Hypothalamus (tissue), 51 donors: ENCODE measurements around the gene NANP.
"Not testable (repeated sequence)": the region's sequence is repeated elsewhere in the genome, so short reads cannot be mapped to it uniquely, and the experiment has no call there.

Source experiments
- DNase-seq, 51 donors: peaks; one replicate each; lab custom pipeline; 2025; lab: John Stamatoyannopoulos, UW

NANP gene

DNA sequence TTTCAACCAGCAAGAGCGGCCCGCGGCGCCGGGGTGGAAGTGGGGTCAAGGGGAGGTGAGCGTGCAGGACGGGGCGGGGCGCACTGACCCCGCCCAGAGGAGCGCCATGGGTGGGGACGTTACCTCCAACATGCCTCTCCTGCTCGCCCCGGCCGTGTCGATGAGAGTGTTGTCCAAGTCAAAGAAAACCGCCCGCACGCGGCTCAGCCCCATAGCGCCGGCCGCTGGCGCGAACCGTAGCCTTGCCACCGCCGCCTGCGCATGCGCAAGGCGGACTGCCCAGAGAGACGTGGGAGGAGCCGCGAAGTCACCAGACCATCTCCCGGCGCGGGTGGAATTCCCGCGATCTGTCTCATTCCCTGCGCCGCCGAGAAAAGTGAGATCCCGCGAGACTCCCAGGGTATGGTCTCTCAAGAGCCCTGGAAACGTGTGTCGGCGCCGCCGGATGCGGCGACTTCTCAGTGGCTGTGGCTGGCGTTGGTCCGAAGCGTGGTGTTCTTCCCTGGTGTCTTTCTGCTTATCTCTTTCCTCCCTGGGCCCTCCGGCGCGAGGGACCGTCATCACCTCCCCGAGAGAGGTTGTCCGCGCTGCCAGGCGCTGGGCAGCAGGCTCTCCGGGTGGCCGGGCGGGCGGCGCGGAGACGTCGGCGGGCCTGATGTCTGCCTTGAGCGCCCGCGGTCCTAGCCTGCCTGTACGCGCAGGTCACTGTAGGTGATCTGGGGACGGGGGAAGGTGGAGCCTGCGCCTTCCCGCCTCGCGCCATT lies at the start of gene NANP:
Gene NANP, minus strand, starts transcription at position 279 of the 764 bp plus-strand sequence. Its CDS starts 66 bp downstream, at position 213.
- DNase-seq = peak; percentile 59 to 95 (median 88)

DNA sequence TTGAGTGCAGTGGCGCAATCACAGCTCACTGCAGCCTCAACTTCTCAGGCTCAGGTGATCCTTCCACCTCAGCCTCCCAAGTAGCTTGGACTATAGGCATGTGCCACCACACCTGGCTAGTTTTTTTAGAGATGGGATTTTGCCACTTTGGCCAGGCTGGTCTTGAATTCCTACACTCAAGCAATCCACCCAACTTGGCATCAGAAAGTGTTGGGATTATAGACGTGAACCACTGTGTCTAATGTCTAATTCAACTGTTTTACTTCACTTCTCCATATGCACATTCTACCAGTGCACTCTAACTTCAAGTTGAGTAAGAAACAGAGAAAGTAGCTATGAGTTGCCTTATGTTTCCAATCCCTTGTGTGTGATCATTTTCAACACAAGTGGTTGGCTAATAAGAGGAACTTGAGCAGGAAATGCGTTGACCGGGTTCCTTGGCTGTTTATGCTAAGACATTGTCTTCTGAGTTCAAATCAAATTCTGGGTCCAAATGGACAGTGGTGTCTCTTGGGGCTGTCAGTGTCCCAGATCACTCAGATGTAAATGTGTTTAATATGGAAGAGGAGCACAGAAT lies 48.9 kb upstream of the NANP start:
- DNase-seq = no peak

DNA sequence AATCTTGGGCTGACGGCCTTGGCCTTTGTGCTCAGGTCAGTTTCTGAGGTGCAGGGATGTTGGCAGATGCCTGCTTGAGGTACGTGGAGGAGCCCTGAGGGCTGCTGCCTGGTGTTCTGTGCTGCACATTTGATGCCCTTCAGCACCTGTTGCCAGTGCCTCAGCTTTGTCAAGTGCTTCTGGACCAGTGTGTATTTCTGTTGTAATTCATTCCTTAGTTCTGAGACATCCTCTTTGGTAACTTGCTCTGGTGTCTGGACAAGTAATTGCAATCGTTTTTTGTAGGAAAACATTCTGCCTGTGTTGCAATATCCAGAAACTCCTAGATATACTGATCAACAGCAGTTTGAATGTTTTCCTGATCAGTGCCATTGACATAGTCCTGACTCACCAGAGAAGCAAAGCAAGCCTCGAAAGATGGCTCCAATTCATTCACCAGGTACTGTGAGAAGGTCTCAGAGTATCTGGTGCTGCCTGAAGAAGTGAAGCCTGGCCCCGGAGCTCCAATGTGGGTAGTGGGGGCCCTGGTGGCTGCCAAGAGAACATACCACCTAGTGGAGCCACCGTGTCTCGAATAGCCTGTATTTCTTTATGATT lies 46.1 kb upstream of the NANP start:
- no peak for DNase-seq

DNA sequence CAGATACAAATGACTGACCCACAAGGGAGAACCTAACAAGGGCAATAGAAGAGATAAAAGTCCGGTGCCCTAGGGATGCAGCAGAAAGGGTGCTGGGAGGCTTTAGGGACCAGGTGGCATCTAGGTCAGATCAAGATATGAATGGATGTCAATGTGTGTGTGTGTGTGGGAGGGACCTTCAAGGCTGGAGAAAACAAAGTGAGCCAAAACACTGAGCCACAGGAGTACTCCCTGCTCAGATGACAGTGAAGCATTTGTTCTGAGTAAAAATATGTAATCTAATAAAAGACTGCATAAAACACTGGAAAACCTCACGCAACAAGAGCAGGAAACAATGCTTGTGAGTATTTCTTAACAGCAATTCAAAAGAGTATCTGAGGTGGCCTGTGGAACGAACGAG lies 44.6 kb upstream of the NANP start:
- no peak for DNase-seq

DNA sequence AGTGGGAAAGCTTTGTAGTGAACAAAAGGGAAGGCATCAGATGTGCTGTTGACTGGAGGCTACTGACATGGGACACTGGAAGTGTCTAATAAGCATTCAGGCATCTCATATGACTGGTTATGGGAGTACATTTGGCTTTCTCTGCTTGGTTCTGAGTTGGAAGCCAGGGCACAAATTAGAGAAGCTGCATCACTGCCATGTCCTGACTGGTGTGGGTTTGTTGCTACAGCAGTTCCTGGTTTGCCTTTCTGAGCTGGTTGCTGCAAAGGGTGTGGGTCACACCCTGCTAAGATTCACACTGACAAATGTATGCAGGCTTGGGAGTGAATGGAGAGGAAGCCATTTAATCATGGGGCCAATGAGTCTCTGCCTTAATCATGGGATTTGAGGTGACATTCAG lies 36.2 kb upstream of the NANP start:
- DNase-seq = no peak

GRCh38 chr20:25654487-25654886 lies 30.7 kb upstream of the NANP start:
- DNase-seq = no peak

DNA sequence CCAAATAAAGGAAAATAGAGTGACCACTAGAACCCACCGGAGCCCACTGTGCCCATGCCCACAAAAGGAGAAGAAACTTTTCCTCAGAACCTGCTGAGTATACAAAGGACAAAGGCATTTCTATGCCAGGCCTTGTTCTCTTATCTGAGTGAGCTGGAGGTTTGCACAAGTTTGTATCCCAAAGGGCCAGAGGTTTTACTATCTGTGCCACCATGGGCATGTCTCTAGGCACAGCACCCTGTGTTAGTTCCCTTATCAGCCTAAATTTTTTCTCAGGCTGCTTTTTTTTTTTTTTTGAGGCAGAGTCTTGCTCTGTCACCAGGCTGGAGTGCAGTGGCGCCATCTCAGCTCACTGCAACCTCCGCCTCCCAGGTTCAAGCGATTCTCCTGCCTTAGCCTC lies 29.1 kb upstream of the NANP start:
- DNase-seq = not testable (repeated sequence)

GRCh38 chr20:25644814-25645213 lies 21.0 kb upstream of the NANP start:
- DNase-seq = no peak

DNA sequence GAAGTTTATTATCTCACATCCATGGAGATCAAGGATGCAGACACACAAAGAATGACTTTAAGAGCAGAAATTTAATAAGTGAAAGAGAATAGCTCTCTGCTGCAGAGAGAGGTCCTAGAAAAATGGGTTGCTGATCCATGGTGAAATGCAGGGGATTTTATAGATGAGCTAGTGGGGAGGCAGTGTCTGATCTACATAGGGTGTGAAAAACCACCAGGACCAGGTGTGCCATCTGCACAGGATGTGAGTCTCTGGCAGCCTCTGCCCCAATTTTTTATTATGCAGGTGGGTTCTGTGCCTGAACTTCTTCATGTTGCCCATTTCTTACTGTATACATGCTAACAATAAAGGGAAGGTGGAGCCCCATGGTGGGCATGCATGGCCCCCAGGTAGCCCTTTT lies 19.9 kb upstream of the NANP start:
- no peak for DNase-seq

GRCh38 chr20:25637247-25637646 lies 13.4 kb upstream of the NANP start:
- DNase-seq = no peak

DNA sequence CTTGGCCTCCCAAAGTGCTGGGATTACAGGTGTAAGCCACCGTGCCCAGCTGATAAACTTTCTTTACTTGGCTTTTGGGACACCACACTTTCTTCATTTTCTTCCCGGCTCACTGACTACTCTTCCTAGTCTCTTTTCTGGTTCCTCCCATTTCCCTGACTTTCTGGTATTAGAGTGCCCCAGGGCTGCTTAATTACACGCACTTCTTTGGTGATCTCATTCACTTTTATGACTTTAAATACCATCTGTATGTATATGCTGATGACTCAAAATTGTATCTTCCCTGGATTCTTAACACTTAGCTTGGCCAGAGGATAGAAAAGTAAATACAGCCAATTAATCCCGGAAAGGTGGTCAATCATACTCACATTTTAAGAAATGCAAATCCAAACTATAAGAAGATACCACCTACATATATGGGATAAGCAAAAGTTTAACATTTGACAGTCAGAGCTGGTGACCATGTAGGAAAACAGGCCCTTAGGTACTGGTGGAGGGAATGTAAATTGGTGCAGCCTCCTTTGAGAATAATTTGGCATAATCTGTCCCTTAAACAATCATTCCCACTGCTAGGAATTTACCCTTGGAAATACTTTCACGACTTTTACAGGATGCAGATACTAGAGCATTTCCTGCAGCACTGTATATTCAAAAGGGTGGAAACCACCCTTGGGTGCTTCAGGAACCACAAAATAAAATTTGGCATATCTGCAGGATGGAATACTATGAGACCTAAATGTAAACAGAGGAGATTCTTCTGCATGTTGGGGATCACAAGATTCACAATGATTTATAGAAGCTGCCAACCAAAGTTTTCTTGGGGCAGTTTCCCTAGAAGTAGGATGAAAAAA lies 9.4 kb upstream of the NANP start:
- no peak for DNase-seq

DNA sequence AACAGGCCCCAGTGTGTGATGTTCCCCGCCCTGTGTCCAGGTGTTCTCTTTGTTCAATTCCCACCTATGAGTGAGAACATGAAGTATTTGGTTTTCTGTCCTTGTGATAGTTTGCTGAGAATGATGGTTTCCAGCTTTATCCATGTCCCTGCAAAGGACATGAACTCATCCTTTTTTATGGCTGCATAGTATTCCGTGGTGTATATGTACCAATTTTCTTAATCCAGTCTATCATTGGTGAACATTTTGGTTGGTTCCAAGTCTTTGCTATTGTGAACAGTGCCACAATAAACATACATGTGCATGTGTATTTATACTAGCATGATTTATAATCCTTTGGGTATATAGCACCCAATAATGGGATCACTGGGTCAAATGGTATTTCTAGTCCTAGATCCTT lies 6.8 kb upstream of the NANP start:
- not testable (repeated sequence) for DNase-seq

- DNase-seq = no peak
These were observed 6.1 kb upstream of the NANP start for GRCh38 chr20:25629816-25630499.

GRCh38 chr20:25626779-25627178 lies 3.0 kb upstream of the NANP start:
- DNase-seq = no peak

- peak in 2 of 51 donors; percentile 50 to 53 for DNase-seq
These were observed 706 bp upstream of the NANP start for GRCh38 chr20:25624500-25624939.

DNA sequence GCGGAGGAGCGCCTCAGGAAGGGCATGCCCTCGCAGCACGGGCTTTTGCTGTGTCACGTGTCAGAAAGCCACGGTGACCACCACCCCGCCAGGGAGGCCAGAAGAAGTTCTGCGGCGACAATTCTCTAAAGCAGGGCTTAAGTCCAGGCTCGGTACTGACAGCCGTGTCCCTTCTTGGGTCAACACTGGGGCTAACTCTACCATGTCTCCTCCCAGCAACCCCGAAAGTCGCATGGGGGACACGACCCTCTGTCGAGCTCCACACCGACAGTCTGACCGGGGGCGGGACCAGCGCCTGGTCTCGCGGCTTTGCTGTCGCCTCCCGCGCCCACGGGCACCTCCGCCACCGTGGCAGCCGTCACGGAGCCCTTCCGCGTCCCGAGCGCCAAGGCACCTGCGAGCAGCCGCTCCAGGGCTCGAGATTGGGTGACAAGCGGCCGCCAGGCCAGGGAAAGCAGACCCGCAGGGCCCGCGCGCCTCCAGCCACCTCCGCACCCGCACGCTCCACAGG lies 534 bp downstream of the NANP start:
- DNase-seq = peak in 32 of 51 donors; percentile 3 to 61 (median 35)

GRCh38 chr20:25622450-25623224 lies 1.2 kb downstream of the NANP start:
- DNase-seq = peak in 3 of 51 donors; percentile 17 to 49 (median 19)

- no peak for DNase-seq
These were observed 1.8 kb downstream of the NANP start for GRCh38 chr20:25622049-25622448.

DNA sequence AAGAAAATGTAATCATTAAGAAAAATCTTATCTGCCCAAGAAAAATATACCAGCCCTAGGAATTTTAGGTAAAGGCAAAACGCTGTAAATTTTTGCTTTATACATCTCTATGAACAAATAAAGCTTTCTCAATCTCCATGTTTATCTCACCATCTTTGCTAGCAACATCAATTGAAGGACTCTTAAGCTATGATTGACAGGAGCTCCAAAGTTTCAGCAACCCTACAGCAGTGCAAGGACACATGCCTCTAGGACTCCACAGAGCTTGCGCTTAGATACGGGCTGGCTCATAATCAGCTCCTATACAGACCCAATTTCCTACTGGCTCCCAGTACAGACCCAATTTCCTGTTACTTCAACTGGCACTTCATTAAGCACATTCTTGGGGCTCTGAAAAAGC lies 4.3 kb downstream of the NANP start:
- no peak for DNase-seq
